ENCODE results near the gene COX11.

Gene COX11

DNA sequence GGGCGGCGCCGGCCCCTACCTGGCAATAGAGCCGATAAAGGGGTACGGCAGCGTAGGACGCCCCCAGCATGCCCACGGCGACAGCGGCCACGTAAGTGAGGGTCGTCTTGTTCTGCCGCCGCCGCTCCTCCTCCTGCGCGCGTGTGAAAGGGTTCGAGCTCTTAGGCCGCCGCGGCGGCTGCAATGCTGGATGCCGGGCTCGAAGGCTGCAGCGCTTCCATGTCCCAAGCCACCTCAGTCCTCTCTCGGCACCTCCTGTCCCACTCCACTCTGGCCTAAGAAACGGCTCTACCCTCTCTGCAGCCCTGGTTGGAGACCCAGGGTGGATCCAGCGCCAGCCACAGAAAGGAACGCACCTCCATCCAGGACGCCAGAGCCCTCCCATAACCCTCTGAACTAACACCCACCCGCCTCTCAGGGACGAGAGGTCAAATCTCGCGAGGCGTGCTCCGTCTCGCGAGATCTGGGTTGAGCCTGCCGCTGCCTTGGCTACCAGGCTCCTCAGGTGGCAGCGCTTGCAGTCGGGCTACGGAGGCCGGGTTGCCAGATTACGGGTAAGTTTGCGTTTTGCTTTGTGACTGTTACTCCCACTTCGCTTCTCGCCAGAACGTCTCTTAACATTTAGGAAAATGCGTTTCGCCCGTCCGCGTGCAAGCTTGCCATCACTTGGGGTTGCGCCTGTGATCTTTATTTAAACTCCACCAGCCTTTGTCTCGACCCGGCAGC is at the start of gene COX11, which contains the start of gene STXBP4:
Gene COX11, minus strand, starts transcription at position 393 of the 726 bp plus-strand sequence. Its CDS starts 8 bp downstream, at position 385.
Gene STXBP4, plus strand, starts transcription at position 504 of the 726 bp plus-strand sequence. CDS start 17,455 bp downstream, outside the sequence.
- peak; percentile 84 to 91 (median 86) for DNase-seq

- DNase-seq: no peak
Observed at GRCh38 chr17:55005520-55005919, 37.1 kb upstream of the COX11 start.

DNA sequence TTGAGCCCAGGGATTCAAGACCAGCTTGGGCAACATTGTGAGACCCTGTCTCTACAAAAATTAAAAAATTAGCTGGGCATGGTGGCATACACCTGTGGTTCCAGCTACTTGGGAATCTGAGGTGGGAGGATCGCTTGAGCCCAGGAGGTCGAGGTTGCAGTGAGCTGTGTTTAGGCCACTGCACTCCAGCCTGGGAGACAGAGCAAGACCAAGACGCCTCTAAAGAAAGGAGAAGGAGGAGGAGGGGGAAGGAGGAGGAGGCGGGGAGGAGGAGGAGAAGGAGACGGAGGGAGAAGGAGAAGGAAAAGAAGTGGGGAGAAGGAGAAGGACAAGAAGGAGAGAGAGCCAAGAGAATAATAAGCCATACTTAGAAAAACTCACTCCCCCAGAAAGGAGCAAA is 36.0 kb upstream of the COX11 start:
- no peak for DNase-seq

GRCh38 chr17:55002458-55002857 is 34.0 kb upstream of the COX11 start:
- DNase-seq: no peak

DNA sequence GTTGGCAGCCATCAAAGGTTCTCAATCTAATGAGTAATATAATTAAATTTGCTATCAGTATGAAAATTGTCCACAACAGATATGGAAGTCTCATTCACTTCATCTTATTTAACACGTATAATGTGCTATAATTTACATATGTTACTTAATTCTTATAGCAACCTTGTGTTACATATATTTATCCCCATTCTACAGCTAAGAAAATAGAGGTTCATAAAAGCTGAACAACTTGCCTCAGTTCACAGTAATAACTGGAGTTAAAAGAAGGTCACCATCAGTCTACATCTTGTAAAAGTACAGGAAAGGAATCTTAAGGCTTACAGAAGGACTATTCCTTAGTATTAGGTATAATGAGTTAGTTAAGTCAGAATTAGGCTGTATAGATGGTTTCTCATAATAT is 28.0 kb upstream of the COX11 start:
- no peak for DNase-seq

- no peak for DNase-seq
Observed at GRCh38 chr17:54992797-54993639, 24.6 kb upstream of the COX11 start.

GRCh38 chr17:54991567-54991966 is 23.1 kb upstream of the COX11 start:
- no peak for DNase-seq

DNA sequence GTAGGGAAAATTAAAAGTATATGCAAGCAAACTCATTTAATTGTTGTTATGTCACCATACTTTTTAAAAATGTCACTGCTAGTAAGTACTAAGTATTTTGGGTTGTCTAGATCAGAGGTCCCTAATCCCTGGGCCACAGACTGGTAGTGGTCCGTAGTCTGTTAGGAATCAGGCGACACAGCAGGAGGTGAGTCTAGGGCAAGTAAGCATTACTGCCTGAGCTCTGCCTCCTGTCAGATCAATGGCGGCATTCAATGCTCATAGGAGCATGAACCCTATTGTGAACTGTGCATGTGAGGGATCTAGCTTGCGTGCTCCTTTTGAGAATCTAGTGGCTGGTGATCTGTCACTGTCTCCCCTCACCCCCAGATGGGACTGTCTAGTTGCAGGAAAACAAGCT is 21.7 kb upstream of the COX11 start:
- DNase-seq: no peak

DNA sequence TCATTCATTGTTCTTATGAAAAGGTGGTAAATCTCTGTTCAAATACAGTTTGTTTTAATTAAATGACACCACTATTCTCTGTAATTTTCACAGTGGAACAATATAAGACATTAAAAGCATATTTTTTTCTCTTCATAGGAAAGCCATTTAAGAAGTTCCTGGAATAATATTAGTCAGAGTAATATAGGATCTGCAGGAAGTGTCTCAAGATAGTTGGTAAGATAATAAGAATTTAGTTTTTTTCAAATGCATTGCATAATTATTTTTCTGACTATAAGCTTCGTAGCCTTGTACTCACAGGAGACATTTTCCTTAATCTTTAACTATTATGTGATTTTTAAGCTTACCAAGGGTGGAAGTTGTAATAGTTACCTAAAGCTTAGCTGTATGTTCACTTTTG is 17.0 kb upstream of the COX11 start:
- DNase-seq: no peak

- DNase-seq: no peak
Observed at GRCh38 chr17:54983260-54983659, 14.8 kb upstream of the COX11 start.

- DNase-seq: no peak
Observed at GRCh38 chr17:54982399-54982798, 13.9 kb upstream of the COX11 start.

- DNase-seq: no peak
Observed at GRCh38 chr17:54980375-54980774, 11.9 kb upstream of the COX11 start.

DNA sequence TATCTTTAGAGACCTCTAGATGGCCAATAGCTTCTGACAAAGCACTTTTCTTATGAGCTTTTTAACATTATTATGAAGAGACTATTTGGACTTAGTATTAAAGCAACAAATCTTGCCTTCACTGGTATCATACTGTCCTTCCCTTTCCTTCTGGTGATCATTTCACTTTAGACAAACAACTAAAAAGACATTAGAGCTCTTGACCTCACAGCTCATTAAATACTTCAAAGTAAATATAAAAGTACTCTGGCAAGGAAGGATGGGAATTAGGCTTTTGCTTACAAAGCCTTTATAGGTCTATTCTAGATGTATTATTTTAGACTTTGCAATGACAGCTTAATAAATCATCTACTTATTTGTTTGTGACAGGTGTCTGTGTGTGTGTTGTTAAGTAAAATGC is 11.2 kb upstream of the COX11 start:
- DNase-seq: no peak

DNA sequence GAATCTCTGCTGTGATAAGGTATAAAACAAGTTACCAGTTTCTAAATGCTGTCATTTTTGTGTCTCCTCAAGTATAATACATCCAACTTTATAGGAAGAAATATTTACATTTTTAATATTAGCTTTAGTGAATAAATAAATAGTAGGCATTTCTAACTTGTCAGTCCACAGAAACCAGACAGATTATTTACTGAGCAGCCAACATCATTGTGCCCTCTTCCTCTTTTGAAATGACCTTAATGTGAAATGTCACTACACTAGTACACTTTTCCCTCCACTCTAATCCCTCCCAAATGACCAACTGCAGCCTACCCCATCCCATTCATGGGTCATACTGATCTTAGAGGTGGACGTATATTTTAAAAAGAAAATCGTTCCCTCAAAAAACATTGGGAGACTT is 9.3 kb upstream of the COX11 start:
- no peak for DNase-seq

GRCh38 chr17:54976316-54976715 is 7.9 kb upstream of the COX11 start:
- DNase-seq: no peak

DNA sequence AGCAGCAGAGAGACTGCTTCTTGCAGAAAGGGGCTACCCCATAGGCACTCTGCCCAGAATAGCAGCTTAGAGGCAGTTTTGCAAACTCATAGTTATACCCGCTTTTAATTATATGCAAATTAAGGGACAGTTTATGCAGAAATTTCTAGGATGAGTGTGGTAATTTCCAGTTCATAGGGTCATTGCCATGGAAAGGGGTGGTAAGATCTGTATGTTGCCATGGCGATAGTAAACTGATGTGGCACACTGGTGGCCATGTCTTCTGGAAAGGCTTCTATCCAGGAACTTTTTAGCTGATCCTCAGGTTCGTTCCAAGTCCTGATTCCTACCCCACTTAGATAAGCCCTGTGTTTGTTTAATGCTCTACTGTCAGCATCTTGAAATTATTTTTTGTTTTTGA is 6.3 kb upstream of the COX11 start:
- no peak for DNase-seq

DNA sequence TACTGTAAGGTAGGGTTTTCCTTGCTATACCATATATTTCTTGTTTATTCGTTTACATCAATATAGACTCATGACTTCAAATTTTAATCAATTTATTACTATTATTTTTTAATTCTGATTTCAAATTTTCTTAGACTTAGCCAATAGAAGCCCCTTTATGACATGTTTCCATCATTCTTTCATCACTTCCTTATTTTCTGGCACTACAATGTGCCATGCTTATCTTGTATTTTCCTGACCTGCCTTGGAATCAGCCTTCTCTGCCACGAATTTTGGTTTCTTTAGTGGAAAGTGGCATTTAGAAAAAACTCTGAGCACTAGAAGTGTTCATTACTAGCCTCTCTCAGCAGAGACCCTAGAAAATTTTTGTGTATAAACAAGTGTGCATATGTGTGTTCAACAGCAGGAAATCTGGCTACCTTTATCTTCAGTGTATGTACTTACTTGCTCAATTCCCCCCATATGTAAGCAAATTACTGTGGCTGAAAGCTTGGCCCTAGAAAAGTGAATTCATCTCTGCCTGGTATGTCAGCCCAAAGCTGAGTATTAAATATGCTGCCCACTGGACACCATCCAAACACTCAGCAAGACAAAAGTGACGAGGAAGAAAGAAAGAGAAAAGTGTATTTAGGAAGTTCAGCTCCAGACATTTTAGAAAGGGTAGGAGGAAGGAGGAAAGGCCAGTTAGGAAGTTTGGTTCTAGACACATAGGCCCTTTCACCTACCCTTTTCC is 4.1 kb upstream of the COX11 start:
- DNase-seq: no peak

GRCh38 chr17:54971901-54972300 is 3.4 kb upstream of the COX11 start:
- no peak for DNase-seq

- DNase-seq: no peak
Observed at GRCh38 chr17:54971147-54971546, 2.7 kb upstream of the COX11 start.

GRCh38 chr17:54969658-54970572 is 1.5 kb upstream of the COX11 start:
- DNase-seq: no peak

GRCh38 chr17:54968988-54969332 is 506 bp upstream of the COX11 start:
- DNase-seq: no peak

- DNase-seq: no peak
Observed at GRCh38 chr17:54967621-54968261, 713 bp downstream of the COX11 start.

Data from activated CD4-positive, CD25-positive, alpha-beta regulatory T cell (primary cell).